ENCODE data around the gene RAB35.

DNA sequence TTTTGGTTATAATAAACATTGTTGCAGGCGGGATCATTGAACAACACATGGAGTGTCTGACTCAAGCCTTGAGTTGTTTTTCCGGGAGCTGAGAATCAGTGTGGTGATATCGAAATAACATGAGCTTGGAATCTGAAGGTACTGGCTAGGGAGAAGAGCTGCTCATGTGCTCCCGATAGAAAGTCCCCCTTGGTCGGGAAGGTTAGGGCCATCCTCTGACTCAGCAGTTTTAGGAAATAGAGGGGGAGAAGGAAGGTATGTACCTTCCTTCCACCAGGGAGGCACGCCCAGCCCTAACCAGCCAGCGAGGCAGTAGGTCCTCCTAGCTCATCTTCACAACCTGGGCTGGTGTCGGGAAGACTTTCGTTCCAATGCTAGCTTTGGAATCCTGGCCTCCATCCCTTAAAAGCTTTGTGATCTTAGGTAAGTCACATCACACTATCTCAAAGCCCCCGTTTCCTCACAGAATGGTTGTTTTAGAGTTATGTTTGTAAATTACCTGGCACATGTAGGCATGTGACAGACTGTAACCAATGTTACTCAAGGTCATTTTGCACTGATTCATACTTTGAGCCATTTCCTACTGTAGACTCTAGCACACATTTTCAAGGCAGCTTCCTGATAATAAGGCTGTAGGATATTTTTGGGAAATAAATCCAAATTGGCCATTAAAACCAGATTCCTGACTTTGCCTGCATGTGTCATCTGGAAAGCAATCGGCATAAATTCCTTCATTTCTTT lies 1.9 kb upstream of the RAB35 start:
- no peak for TF ChIP-seq POLR2A (IDR thresholded peaks at IDR 0.05)
- TF ChIP-seq, protein P1, sequence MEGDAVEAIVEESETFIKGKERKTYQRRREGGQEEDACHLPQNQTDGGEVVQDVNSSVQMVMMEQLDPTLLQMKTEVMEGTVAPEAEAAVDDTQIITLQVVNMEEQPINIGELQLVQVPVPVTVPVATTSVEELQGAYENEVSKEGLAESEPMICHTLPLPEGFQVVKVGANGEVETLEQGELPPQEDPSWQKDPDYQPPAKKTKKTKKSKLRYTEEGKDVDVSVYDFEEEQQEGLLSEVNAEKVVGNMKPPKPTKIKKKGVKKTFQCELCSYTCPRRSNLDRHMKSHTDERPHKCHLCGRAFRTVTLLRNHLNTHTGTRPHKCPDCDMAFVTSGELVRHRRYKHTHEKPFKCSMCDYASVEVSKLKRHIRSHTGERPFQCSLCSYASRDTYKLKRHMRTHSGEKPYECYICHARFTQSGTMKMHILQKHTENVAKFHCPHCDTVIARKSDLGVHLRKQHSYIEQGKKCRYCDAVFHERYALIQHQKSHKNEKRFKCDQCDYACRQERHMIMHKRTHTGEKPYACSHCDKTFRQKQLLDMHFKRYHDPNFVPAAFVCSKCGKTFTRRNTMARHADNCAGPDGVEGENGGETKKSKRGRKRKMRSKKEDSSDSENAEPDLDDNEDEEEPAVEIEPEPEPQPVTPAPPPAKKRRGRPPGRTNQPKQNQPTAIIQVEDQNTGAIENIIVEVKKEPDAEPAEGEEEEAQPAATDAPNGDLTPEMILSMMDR (IDR thresholded peaks at IDR 0.05): no peak
